HG02763 (cell line): ENCODE results near the gene ADAMTS17.

ENCODE experiments used
- ATAC-seq: cut with Tn5 transposase; IDR thresholded peaks from one replicate; pipeline ENCODE4 v1.9.1; 2021; ENCODE audit warnings: mild to moderate bottlenecking, moderate library complexity; ENCODE audit not compliant: unreplicated experiment

Gene ADAMTS17

DNA sequence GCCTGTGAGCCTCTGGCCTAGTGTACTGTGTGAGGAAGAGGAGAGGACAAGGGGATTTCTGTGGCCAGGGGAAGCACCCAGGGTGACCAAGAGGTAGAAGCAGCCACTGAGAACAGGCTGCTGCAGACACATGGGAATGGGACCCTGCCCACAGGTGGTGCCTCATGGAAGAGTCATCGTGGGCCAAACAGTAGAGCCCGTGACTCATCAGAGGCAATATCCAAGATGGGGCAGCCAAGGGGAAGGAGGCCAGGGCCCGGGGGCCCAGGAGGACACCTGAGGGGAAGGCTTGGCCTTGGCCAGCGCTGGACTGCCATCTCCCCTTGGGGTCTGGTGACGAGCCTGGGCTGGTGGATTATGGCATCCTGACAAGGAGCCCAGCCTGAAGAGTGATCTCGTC lies 333.5 kb downstream of the ADAMTS17 start:
- ATAC-seq: no peak

DNA sequence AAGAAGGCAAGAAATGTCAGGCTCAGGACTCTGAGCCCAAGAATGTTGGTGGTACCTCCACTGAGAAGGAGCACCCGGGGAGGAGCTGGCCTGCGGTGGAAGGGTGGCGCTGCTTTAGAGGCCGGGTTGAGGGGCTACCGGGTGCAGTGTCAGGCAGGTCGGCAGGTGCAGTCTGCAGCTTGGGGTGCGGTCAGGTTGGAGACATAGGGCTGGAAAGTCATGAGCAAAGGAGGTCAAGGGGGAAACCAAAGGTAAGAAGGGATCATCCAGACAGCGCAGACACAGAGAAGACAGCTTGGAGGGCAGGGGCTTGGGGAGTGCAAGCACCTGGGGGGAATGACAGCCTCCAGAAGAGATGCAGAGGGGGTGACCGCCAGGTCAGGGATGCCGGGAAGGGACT lies 334.2 kb downstream of the ADAMTS17 start:
- no peak for ATAC-seq

DNA sequence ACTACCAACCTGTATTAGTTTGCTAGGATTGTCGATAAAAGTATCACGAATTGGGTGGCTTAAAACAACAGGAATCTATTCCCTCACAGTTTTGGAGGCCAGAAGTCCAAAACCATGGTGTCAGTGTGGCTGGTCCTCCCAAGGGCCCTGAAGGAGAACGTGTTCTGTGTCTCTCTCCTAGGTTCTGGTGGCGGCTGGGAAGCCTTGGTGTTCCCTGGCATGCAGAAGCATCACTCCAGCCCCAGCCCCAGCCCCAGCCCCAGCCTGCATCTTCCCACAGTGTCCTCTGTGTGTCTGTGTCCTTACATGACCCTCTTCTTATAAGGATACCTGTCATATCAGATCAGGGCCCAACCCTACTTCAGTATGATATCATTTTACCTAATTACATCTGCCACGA lies 336.1 kb downstream of the ADAMTS17 start:
- no peak for ATAC-seq

DNA sequence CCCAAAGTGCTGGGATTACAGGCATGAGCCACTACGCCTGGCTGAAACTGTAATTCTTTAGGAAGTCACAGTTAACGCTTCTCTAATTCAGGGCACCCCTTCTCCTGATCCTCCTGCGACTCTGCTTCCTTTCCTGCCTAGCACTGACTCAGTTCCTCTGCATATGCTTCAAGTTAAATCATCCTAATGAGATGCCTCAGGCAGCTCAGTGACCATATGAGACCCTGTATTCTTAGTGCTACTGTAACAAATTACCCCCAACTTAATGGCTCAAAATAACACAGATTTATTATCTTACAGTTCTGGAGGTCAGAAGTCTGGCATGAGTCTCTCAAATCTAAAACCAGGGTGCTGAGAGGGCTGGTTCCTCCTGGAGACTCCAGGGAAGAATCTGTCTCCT lies 336.8 kb downstream of the ADAMTS17 start:
- no peak for ATAC-seq

DNA sequence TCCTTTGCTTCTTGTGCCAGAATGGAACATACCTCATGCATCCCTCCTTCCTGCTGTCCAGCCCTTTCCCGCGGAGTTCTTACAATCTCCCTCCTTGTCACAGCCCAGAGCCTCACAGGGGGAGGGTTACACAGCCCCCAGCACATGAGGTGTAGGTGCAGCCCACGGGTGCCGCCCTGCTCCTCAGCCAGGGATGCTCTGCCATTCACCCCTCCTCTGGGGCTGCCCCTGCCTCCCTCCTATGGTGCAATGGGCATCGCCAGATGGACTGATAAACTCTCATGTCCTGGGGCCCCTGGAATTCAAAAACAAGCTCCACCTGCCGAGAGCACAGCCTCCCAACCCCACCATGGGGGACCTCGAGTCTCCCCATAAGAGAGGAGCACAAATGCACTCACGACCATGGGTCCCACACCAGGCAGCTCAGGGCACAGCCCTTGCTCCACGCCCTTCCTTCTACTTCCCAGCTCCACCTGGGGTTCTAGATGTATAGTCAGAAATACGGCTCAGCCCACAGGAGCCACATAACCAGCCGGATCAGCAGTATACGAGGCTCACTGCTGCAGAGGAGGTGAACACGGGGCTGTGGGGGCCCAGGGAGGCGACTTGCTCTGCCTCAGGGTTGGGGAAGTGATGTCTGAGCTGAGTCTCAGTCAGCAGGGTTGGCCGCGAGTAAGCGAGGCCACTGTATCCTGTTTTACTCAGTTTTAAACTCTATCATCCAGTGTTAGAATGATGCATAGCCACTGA lies 338.8 kb downstream of the ADAMTS17 start:
- no peak for ATAC-seq

DNA sequence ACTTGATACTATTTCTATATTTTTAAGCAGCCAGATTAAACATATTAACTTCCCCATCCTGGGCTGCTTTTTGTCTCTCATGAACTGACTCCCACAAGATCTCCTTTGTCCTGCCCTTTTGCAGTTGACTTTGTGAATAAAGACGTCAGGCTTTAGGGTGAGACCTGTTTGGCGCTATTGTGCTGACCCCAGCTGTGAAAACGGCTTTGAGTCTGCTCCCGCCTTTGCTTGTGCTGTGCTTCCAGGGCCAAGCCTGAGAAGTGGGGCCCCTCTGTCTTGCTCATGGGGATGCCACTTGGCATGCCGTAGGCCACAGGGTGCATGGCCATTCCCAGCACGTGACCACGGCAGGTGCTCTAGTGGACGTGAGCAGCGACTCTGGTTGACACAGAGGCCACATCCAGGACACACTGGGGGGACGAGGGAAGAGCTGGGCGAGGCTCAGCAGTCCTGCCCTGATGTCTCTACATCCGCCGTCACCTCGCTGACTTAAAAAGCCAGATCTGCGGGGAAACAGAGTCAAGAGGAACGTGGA lies 339.6 kb downstream of the ADAMTS17 start:
- ATAC-seq: no peak

DNA sequence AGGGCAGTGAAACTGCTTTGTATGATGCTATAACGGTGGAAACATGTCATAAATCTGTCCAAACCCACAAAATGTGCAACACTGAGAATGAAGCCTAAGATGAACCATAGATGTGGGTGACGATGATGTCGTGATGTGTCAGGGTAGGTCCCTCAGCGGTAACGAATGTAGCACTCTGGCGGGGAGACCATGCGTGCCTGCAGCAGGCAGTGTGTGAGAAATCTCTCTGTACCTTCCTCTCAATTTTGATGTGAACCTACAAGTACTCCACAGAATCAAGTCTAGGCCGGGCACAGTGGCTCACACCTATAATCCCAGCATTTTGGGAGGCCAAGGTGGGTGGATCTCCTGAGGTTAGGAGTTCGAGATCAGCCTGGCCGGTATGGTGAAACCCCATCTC lies 340.4 kb downstream of the ADAMTS17 start:
- no peak for ATAC-seq

DNA sequence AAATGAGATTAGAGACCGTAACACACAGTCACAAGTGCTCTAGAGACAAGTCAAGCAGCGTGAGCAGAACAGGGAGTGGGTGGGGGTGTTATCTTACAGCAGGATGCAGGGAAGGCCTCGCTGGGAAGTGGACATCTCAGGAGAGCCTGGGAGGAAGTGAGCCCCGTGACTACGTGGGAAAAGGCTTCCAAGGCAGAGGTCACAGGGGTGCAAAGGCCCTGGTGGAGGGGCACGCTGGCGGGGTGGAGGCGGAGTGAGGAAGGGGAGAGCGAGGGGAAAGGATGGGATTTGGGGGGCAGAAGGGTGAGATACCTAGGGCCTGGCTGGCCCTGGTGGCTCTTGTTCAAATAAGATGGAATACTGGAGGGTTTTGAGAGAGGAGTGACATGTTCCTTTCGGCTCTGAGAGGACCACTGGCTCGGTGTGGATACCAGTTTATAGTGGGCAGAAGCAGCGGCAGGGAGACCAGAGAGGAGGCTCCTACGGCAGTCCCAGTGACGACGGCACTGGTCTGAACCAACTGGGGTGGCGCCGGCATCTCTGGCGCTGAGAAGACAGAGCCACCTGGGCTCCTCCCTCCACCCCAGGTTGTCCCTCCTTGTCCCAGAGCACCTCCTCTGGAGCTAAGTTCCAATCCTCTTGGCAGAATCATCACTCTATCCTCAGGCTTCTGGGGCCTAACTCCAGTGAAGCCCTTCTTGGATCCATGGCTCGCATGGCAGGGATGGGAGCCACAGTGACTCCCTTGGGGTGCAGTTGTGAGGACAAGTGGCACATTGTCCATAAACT lies 342.3 kb downstream of the ADAMTS17 start:
- ATAC-seq: no peak

DNA sequence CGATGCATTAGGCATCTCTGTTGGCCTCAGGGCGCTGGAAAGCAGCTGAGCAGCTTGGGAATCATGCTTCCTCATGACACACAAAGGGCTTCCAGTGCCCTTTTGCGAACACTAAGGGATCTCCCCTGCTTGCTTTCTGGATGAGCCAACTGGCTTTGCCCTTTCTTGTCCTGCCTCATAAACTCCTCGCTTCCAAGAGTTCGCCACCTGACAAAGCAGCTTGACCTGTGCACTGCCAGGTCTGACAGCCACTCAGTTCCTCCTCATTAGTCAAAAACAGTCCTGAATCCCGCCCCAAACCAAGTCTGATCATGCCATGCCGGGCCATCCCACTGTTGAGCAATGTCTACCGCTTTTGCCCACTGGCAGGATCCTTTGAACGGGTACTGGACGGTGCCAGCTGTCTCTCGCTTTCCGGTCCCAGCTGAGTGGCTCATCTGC lies 343.1 kb downstream of the ADAMTS17 start:
- ATAC-seq: no peak

DNA sequence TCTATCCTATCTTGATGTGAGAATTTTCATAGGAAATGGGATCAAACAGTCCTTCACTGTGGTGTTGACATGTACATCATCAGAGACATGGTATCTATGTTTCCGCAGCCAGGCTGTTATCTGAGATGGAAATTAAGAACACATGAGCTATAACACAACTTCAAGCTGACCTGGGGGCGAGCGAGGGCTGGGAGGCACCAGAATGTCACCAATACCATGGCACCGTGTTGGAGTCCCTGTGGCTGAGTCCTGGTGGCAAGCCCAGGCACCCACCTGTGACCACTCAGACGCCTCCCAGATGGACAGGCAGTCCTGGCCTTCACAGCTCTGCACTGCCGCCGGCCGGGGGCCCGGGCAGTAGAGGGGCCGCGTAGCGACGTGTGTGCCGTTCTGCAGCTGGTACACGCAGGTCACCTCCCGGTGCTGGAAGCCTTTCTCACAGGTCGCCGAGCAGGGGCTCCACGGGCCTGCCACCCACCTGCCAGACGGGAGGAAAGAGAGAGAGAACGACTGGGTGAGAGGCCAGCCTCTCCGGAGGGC lies 344.6 kb downstream of the ADAMTS17 start:
- no peak for ATAC-seq

DNA sequence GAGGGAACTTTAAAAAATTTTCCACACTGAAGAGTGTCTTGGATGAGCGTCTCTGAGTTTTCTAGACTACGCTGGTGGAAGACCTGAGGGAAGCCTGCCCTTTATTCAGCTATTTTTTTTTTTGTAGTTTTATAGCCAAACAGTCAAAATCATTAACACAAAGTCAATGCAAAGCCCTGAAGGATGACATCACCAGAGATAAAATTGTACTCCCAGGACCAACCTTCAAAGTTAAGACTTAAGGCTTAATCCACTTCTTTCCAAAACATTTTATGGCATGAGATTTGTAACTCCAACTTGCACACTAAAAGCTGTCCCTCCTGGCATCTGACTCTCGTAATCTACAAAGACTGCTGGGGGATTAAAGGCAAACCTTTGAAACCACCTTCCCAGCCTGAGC lies 345.1 kb downstream of the ADAMTS17 start:
- no peak for ATAC-seq

DNA sequence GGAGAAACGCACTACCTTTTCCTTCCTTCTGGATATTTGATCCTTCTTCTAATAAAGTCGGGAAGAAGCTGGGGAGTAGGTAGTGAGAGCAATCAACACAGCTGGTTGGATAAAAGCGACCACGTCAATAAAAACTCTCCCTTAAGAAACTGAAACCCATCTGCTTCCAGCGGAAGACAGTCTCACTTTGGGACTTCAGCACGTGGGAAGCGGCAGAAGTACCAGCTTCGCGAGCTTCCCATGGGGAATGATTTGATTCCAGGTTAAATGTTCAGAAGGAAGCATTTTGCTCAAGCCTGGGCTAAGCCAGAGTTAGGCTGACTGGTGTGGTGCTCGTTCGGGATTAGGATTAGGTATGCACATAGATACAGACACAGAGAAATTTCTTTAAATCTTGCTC lies 346.2 kb downstream of the ADAMTS17 start:
- ATAC-seq: no peak

DNA sequence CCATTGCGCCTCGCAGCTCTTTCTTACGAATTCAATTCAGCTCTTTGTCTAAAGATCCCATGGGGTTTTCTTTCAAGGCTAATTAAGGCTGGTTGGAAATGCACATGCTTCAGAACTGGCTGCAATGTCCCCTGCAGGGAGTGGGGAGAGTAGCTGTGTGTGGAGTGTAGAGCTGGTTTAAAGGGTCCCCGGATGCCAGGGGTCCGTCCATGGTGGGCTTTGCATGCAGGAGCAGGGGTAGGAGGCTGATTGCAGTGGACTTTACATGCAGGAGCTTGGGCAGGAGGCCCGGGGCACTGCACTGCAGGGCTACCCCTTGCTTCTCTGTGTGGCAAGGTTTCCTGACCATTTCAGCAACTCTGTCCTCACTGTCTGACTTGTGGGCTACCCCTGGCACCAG lies 346.9 kb downstream of the ADAMTS17 start:
- no peak for ATAC-seq

DNA sequence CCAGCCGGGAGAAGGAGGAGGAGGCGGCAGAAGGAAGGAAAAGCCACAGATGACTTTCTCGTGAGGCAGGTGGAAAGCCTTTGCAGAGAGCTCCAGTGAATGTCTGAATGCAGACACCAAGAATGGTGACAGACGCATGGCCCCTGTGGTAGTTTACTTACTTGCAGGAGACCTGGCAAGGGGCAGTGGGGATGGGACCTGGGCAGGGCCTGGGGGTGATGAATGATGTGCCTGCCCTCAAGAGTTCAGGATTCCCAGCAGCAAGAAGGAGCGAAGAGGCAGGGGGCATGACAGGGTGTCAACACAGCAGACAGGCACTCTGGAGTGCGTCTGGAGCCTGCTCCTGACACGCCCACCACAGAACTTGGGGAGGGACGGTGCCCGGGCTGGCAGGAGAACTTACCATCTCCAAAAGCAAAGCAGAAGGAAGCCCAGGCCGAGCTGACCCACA lies 348.1 kb downstream of the ADAMTS17 start:
- ATAC-seq: no peak

DNA sequence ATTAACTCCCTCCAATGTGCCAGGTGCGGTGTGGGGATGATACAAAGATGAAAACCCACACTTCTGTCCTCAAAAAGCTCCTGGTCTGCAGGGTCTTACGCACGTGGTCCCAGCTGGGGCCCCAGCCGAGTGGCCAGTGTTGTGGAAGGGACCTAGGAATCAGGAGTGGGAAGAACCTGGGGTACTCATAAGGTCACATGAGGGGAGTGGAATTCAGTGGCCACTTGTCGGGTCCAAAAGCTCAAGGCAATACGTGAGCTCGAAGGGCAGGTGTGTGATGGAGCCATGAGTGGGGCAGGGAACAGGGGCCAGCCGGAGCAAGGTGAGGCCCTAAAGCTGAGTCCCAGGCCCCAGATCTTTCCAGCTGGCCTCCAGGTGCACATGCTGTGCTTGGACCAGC lies 348.5 kb downstream of the ADAMTS17 start:
- ATAC-seq: no peak

DNA sequence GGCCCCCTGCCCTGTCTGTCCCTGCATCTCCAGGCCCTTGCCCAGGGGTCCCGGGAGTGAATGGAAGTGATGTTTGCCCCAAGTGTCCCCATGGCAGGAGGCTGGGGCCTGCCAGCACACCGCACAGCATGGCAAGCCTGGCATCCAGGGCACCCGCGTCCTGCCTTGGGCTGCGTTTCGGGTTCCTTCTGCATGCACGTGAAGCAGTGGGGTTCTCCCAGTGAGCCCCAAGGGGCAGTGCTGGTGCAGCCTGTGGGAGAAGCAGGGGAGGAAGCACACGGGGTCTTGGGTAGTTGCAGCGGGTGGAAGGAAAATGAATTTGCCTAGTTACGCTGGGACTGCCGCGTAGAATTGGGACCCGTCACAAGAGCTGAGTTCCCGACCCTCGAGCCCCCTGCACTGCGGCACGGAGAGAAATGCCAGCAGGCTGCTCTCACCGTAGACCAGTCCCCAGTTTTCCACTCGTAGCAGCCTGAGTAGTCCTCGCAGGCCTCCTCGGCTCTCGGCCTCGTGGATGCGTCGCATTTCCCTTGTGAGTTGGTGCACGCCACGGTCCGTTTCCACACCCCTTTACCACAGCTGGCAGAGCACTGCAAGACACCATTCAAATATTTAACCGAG lies 349.1 kb downstream of the ADAMTS17 start:
- no peak for ATAC-seq

DNA sequence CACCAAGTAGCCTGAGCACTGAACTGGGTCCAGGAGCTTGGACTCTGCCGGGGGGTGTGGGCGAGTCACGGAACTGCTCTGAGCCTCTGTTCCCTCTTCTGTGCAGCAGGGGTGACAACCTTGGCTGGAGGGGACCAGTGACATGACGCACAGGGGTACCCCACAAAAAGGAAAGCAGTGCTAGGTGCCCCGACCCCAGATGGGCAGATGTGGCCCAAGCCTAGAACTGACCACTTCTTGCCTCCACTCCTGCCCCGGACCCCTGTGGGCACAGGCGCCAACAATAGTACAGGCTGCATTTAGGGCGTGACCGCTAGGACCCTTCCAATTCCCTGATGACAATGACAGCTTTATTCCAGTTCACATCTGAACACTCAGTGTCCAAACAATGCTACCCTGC lies 352.7 kb downstream of the ADAMTS17 start:
- no peak for ATAC-seq

DNA sequence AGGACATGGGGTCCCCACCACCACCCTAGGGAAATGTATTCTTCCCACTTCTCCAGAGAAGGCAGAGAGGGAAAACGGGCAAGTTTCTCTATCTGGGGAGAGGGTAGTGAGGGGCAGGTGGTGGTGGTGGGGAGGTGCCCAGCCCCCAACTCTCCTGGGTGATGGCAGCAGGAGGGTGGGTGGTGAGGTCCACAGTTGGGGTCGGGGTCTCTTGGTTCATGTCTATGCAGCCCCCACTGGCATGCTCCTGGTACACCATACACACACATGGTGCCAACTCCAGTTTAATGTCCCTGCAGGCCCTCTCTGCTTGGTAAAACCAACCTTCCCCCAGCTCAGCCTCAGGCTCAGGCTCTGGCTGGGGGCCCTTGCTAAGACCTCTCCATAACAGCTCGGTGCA lies 354.1 kb downstream of the ADAMTS17 start:
- ATAC-seq: no peak

DNA sequence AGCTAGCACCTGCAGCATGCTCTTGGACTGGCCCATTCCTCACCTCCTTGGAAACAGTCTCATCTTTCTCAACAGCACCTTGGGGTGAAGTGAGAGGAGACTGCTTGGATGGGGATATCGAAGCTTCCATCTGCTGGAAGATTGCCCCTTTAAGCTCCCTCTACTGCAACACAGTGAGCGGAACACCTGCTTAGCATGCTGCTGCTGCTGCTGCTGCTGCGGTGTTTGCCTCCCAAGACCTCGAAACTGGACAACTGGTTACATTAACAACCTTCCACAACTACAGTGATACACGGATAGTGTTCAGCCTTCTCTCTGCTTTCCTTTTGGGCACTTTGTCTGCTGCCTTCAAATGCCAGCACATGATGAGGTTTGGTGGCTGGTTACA lies 354.7 kb downstream of the ADAMTS17 start:
- ATAC-seq: no peak

DNA sequence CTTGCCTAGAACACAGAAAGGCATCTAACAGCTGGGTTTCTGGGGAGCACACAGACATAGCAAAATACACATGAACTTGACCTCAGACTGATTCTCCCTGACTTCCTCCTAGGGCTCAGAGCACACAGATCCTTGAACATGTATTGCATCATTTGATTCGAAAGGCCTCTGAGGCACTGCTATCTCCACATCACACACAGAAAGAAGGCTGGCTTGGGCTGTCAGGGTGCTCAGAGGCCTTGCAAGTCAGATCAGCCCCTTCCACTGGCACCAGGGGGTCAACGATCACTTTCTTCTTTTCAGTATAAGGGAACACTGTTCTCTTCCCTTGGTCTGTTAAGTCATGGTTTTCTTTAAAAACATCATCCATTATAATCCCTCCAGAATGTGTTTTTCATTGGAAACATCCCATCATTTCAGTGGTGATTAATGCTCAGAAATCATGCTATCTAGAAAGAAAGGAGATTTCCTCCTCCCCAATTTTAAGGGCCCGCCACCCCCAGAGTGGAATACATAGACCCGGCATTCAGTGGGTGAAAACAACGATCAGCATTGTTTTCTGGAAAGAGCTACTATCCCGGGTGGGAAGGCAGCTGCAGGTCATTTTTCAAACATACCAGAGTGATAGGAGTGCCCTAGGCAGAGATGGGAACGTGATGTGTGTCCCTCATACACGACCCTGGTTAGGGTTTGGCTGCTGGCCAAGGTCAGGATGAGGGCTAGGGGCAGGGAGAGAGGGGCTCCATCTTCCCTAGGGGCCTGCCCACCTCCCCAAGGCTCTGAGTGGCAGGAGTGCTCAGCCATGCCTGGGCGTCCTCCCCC lies 355.3 kb downstream of the ADAMTS17 start:
- no peak for ATAC-seq

DNA sequence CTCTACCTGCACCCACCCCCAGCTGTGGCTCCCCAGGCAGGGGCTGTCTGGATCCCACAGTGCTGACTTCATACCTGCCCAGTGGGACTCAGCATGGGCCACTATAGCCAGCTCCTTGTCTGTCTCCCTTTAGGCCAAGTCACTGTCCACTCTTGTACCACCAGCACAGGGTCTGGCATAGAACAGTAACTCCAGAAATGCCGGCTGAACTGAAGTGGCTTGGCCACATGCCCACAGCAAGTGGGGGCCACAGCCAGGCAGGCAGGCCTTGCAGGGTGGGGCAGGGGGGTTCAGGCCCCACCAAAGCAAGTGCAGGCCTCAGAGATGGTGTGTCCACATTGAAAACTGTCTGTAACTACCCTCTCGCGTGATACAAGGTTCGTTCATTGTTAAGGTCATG lies 355.9 kb downstream of the ADAMTS17 start:
- no peak for ATAC-seq
